PC-9 (cell line): ENCODE data around the gene SELL.

Experiments
- CTCF ChIP-seq: fragments of 200-600 bp; sonication (generic); conservative IDR thresholded peaks from 2 replicates; pipeline ENCODE4 v1.6.1; 2017; ENCODE audit warnings: mixed run types, antibody characterized with exemption, mild to moderate bottlenecking, moderate library complexity
- EZH2 ChIP-seq: fragments of 200-600 bp; sonication (generic); IDR thresholded peaks from 2 replicates; pipeline ENCODE4 v1.8.0; 2017; ENCODE audit warnings: antibody characterized with exemption, low read depth

- TF ChIP-seq EZH2 (no peak), CTCF (no peak)
Measured at GRCh38 chr1:169697755-169698154, 13.7 kb downstream of the SELL start.
